ENCODE results near the gene TTC36. TPM values are rescaled to one million over a fixed set of nuclear protein-coding genes. Genes with fewer than 3 reads are reported as not detected.

The TTC36 gene
- total and polyA plus RNA-seq, 2 of the 4 experiments (the other 2 are of a cell fraction): not detected

GRCh38 chr11:118532091-118532490 is 4.8 kb downstream of the TTC36 start:
- Histone ChIP-seq H2BK120ac (ENCODE audit: low read depth, low read length) (no peak overlapping the region), H3K18ac (ENCODE audit: low read depth, low read length) (no peak overlapping the region), H2AK9ac (replicated peaks; ENCODE audit: low read depth, low read length, poor library complexity) (peak overlapping the region; percentile 28), H3K23ac (ENCODE audit: low read depth, low read length) (0 out of 2 replicates have a peak overlapping the region, but pooled peaks have one; percentile 25), H2BK20ac (ENCODE audit: low read depth, low read length) (no peak overlapping the region), H3K4ac (ENCODE audit: low read depth, low read length) (peak overlapping the region; percentile 68; the same call in 1 of the 2 replicates), H2AFZ (replicated peaks; ENCODE audit: low read length, poor library complexity) (peak overlapping the region; percentile 98), H3K27me3 (ENCODE audit: control insufficient read depth, insufficient read depth, low read length) (no peaks in the 10 kb centered on the region), H2BK15ac (ENCODE audit: low read depth, low read length) (no peak overlapping the region), H4K91ac (ENCODE audit: insufficient read depth, low read depth, low read length) (no peak overlapping the region), H3K9me3 (ENCODE audit: control insufficient read depth, insufficient read depth, low read length) (no peaks in the 10 kb centered on the region), H3K79me1 (ENCODE audit: low read depth in 1 of 2, low read length in 2 of 2) (peaks cover 0 to 24% of the 10 kb centered on the region in 2 experiments; a peak in 3 of 4 replicates), H3K9me1 (ENCODE audit: insufficient read depth, low read length) (no peaks in the 10 kb centered on the region; the same call in 1 of the 2 replicates), H3K4me2 (ENCODE audit: low read depth, low read length) (peak overlapping the region; percentile 100; the same call in 1 of the 2 replicates), H3K9ac (ENCODE audit: low read depth, low read length) (no peak overlapping the region), H4K20me1 (ENCODE audit: insufficient read depth, low read length) (no peaks in the 10 kb centered on the region), H3K36me3 (ENCODE audit: control insufficient read depth, insufficient read depth, low read length) (peaks cover 3% of the 10 kb centered on the region), H2AK5ac (ENCODE audit: low read depth, low read length) (peak overlapping the region; percentile 53; the same call in 1 of the 2 replicates), H4K5ac (ENCODE audit: low read depth, low read length) (no peak overlapping the region), H3K27ac (ENCODE audit: insufficient read depth, low read length) (no peak overlapping the region), H4K8ac (ENCODE audit: low read depth in 2 of 2, low read length in 2 of 2) (peak overlapping the region in 1 of 2 experiments; percentile 83; a peak in 2 of 4 replicates), H2BK5ac (ENCODE audit: low read depth, low read length, poor library complexity, severe bottlenecking) (no peak overlapping the region), H3K4me1 (ENCODE audit: control insufficient read depth, insufficient read depth, low read length) (peaks cover 1% of the 10 kb centered on the region; the same call in 1 of the 2 replicates), H3K14ac (replicated peaks; ENCODE audit: low read depth, low read length) (no peak overlapping the region), H3K4me3 (ENCODE audit: insufficient read depth, low read depth, low read length) (peak overlapping the region; percentile 92; the same call in 1 of the 2 replicates), H3K56ac (ENCODE audit: extremely low read depth, insufficient read depth, low read length) (no peak overlapping the region)
- POLR2A ChIA-PET (ENCODE audit: unreplicated experiment): interaction anchor here (1.0 kb wide), 1 partner anchor 41 kb away, joined by 3 read pairs; no protein-coding TSS in a partner anchor
- WGBS, 2 experiments (ENCODE audit: extremely low coverage in 2 of 2, insufficient read length in 1 of 2): 88% methylated on average over 6 of the region's 10 CpGs; no CpG with 5 or more reads in 1 of the 2 experiments
- DNase-seq (no peak), ATAC-seq (ENCODE audit: low read depth) (no peak)
- dilution Hi-C loops (cut with HindIII; ENCODE audit: low sequenced_read_pairs, unreplicated experiment) (no loop called here), intact Hi-C loops (cut with micrococcal nuclease) (no loop called here), in situ Hi-C loops (cut with MboI; ENCODE audit: low sequenced_read_pairs) (no loop called here)
- no TSS peak for BruUV-seq (replicated peaks)
- TF ChIP-seq MAZ (IDR thresholded peaks at IDR 0.05; ENCODE audit: borderline replicate concordance, low read depth, low read length) (no peak), USF2 (IDR thresholded peaks at IDR 0.05; ENCODE audit: low read depth, low read length) (no peak), ELK1 (IDR thresholded peaks at IDR 0.05; ENCODE audit: borderline replicate concordance, low read depth, low read length) (no peak), RCOR1 (IDR thresholded peaks at IDR 0.05; ENCODE audit: insufficient replicate concordance, low read length) (no peak), MXI1 (IDR thresholded peaks at IDR 0.05; ENCODE audit: borderline replicate concordance, low read depth, low read length) (no peak), CTCF (conservative IDR thresholded peaks at IDR 0.05; ENCODE audit: low read depth, low read length) (no peak), POLR2A (IDR thresholded peaks at IDR 0.05; ENCODE audit: low read depth, low read length) (no peak), MAFK (IDR thresholded peaks at IDR 0.05; ENCODE audit: low read depth, low read length) (no peak), RFX5 (IDR thresholded peaks at IDR 0.05; ENCODE audit: low read depth, low read length) (no peak), NFE2L2 (IDR thresholded peaks at IDR 0.05; ENCODE audit: low read depth, low read length) (no peak), RAD21 (IDR thresholded peaks at IDR 0.05; ENCODE audit: low read length) (no peak)
- CTCF ChIA-PET: no interaction called here

Measured in IMR-90 (cell line).